Tibial nerve (tissue), 4 donors: ENCODE measurements around the gene CCDC57. TPM values are rescaled to one million over a fixed set of nuclear protein-coding genes. Genes with fewer than 3 reads are reported as not detected.

Source experiments
- DNase-seq, 2 donors: peaks; one replicate each; pipeline ENCODE4 v3.0.0-alpha.2; 2019; ENCODE audit warnings: low spot score in 2 of 2
- H3K27ac ChIP-seq, 4 donors: fragments of 200-600 bp; sonication (generic) in 3 of 4; one replicate each; pipeline ENCODE4 v1.5.1; 2017 to 2019; ENCODE audit warnings: mild to moderate bottlenecking in 1 of 4
- H3K27me3 ChIP-seq, 2 donors: fragments of 200-600 bp; sonication (generic) in 1 of 2; one replicate each; pipeline versions ENCODE4 v1.5.1 to v1.6.0; 2017 to 2019
- H3K36me3 ChIP-seq, 3 donors: fragments of 200-600 bp; sonication (generic); one replicate each; pipeline ENCODE4 v1.5.1; 2018 to 2019
- H3K4me1 ChIP-seq, 4 donors: fragments of 200-600 bp; sonication (generic) in 3 of 4; one replicate each; pipeline ENCODE4 v1.5.1; 2017 to 2019
- H3K4me3 ChIP-seq, 4 donors: fragments of 200-600 bp; sonication (generic) in 3 of 4; one replicate each; pipeline ENCODE4 v1.5.1; 2017 to 2019; ENCODE audit warnings: mild to moderate bottlenecking in 1 of 4, moderate library complexity in 1 of 4
- H3K9me3 ChIP-seq, 4 donors: fragments of 200-600 bp; sonication (generic) in 3 of 4; one replicate each; pipeline ENCODE4 v1.5.1; 2017 to 2019
- EP300 ChIP-seq, 2 donors: sonication (generic); formaldehyde crosslinking; IDR thresholded peaks; one replicate each; pipeline ENCODE4 v1.6.1; 2017; ENCODE audit warnings: antibody characterized with exemption in 2 of 2, mild to moderate bottlenecking in 1 of 2
- POLR2A ChIP-seq, 2 donors: fragments of 450-650 bp; IDR thresholded peaks; one replicate each; pipeline ENCODE4 v1.6.1; 2017; ENCODE audit warnings: antibody characterized with exemption in 2 of 2, mild to moderate bottlenecking in 2 of 2, moderate library complexity in 2 of 2
- WGBS, 2 donors: methylation state at CpG; one replicate each; pipeline ENCODE4 v1.1.5; 2018; 5-methylcytosine and 5-hydroxymethylcytosine counted together
- total RNA-seq, 4 donors: library from RNA; depleted of rRNA; stranded (reverse); fragments of >200 nt; gene quantifications; one replicate each; pipeline ENCODE4 v1.1.0, GENCODE V29; 2016
- TF ChIP-seq, protein P1 (sequence below), 5 experiments: fragments of 200-600 bp in 3 of 5; fragments of 450-650 bp in 2 of 5; sonication (generic) in 3 of 5; IDR thresholded peaks; one replicate each; pipeline ENCODE4 v1.5.1; 2016 to 2019; ENCODE audit warnings: antibody characterized with exemption in 5 of 5, mild to moderate bottlenecking in 3 of 5, moderate library complexity in 2 of 5

CCDC57 gene
- total RNA-seq, 4 donors from 2014 or later: 33.5 to 91.2 (median 47.9) TPM

- no peak for TF ChIP-seq POLR2A (IDR thresholded peaks at IDR 0.05)
- TF ChIP-seq, protein P1, sequence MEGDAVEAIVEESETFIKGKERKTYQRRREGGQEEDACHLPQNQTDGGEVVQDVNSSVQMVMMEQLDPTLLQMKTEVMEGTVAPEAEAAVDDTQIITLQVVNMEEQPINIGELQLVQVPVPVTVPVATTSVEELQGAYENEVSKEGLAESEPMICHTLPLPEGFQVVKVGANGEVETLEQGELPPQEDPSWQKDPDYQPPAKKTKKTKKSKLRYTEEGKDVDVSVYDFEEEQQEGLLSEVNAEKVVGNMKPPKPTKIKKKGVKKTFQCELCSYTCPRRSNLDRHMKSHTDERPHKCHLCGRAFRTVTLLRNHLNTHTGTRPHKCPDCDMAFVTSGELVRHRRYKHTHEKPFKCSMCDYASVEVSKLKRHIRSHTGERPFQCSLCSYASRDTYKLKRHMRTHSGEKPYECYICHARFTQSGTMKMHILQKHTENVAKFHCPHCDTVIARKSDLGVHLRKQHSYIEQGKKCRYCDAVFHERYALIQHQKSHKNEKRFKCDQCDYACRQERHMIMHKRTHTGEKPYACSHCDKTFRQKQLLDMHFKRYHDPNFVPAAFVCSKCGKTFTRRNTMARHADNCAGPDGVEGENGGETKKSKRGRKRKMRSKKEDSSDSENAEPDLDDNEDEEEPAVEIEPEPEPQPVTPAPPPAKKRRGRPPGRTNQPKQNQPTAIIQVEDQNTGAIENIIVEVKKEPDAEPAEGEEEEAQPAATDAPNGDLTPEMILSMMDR (IDR thresholded peaks at IDR 0.05): no peak
- TF ChIP-seq EP300 (IDR thresholded peaks at IDR 0.05): no peak
- Histone ChIP-seq H3K4me3 (no peak overlapping the region), H3K4me1 (peaks cover 3 to 87% (median 51%) of the 10 kb centered on the region in 4 donors), H3K27ac (peak overlapping the region in 2 of 4 donors; percentile 86 to 98), H3K27me3 (no peaks in the 10 kb centered on the region), H3K9me3 (no peaks in the 10 kb centered on the region), H3K36me3 (peaks cover 0 to 7% (median 0%) of the 10 kb centered on the region in 3 donors)
- WGBS, 2 donors: 85 to 88% methylated on average over 30 to 33 of the region's 35 CpGs
- DNase-seq: no peak
Measured at GRCh38 chr17:82100502-82101298, 111.9 kb downstream of the CCDC57 start.

GRCh38 chr17:82098939-82099763 lies 113.5 kb downstream of the CCDC57 start:
- Histone ChIP-seq H3K27me3 (no peaks in the 10 kb centered on the region), H3K4me1 (peaks cover 3 to 78% (median 44%) of the 10 kb centered on the region in 4 donors), H3K9me3 (no peaks in the 10 kb centered on the region), H3K36me3 (peaks cover 0 to 23% (median 4%) of the 10 kb centered on the region in 3 donors), H3K27ac (peak overlapping the region; percentile 82 to 98 (median 92)), H3K4me3 (peak overlapping the region; percentile 55 to 88 (median 76))
- 5 to 20% methylated on average over 40 to 53 of the region's 80 CpGs for WGBS, 2 donors
- TF ChIP-seq EP300 (IDR thresholded peaks at IDR 0.05) (peak in 1 of 2 donors; percentile 62), POLR2A (IDR thresholded peaks at IDR 0.05) (no peak)
- TF ChIP-seq, protein P1 (IDR thresholded peaks at IDR 0.05): peak in 1 of 5 experiments; percentile 3
- DNase-seq: no peak

GRCh38 chr17:82098169-82098938 lies 114.3 kb downstream of the CCDC57 start, which contains the start of gene FASN:
TSS of gene FASN (minus strand) at chr17:82098236. CDS start at chr17:82096445, 1,791 bp downstream.
- H3K27me3 ChIP-seq: no peaks in the 10 kb centered on the region
- 0 to 1% methylated on average over 35 to 43 of the region's 124 CpGs for WGBS, 2 donors
- H3K27ac ChIP-seq: peak within 1 kb of the TSS; percentile 82 to 98 (median 95)
- H3K36me3 ChIP-seq: peaks cover 5 to 31% (median 12%) of the 10 kb centered on the region in 3 donors
- peaks cover 3 to 74% (median 37%) of the 10 kb centered on the region in 4 donors for H3K4me1 ChIP-seq
- no peaks in the 10 kb centered on the region for H3K9me3 ChIP-seq
- peak within 1 kb of the TSS; percentile 83 to 98 (median 90) for H3K4me3 ChIP-seq
- TF ChIP-seq POLR2A (IDR thresholded peaks at IDR 0.05) (peak; percentile 90 to 95), EP300 (IDR thresholded peaks at IDR 0.05) (peak in 1 of 2 donors; percentile 85)
- TF ChIP-seq, protein P1 (IDR thresholded peaks at IDR 0.05): peak; percentile 37 to 62 (median 49)
- DNase-seq: peak; percentile 93 to 94

DNA sequence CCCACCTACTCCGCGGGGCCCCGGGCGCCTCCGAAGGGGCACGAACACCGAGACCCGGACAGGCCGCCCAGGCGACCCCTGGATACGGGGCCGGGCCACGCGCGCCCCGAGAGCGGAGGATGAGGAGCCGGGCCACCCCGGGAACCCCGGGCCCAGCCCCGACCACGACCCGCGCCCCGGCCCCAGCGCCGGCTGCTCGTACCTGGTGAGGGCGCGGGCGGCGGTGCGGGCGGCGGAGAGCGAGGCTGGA lies 114.8 kb downstream of the CCDC57 start:
- WGBS, 2 donors: 1% methylated on average over 19 of the region's 36 CpGs; no CpG with 5 or more reads in 1 of the 2 donors
- peak overlapping the region; percentile 83 to 98 (median 90) for H3K4me3 ChIP-seq
- H3K27me3 ChIP-seq: no peaks in the 10 kb centered on the region

More for the DNA sequence above, 114.8 kb downstream of the CCDC57 start:
- peak overlapping the region; percentile 82 to 98 (median 95) for H3K27ac ChIP-seq
- peaks cover 10 to 36% (median 17%) of the 10 kb centered on the region in 3 donors for H3K36me3 ChIP-seq
- no peaks in the 10 kb centered on the region for H3K9me3 ChIP-seq
- H3K4me1 ChIP-seq: peaks cover 3 to 68% (median 31%) of the 10 kb centered on the region in 4 donors
- no peak for DNase-seq
- TF ChIP-seq, protein P1 (IDR thresholded peaks at IDR 0.05): no peak
- no peak for TF ChIP-seq POLR2A (IDR thresholded peaks at IDR 0.05)
- TF ChIP-seq EP300 (IDR thresholded peaks at IDR 0.05): no peak
